Endothelial cell of umbilical vein (primary cell): Measurements from ENCODE around the gene LEPROT.

Experiments used
- CTCF ChIP-seq, 2 donors: IDR thresholded peaks; 1 replicate in 1 of 2; 2 replicates in 1 of 2; pipeline ENCODE4 v1.5.1; 2011; ENCODE audit warnings: low read length in 2 of 2, mild to moderate bottlenecking in 2 of 2, moderate library complexity in 2 of 2, control low read depth in 1 of 2, inconsistent platforms in 1 of 2, low read depth in 1 of 2; ENCODE audit not compliant: insufficient read depth in 1 of 2; ENCODE audit errors: extremely low read depth in 1 of 2
- EZH2 ChIP-seq: IDR thresholded peaks from 2 replicates; pipeline ENCODE4 v1.6.1; 2012; ENCODE audit warnings: borderline replicate concordance, low read depth, mild to moderate bottlenecking, moderate library complexity, low read length, inconsistent platforms; ENCODE audit not compliant: severe bottlenecking
- FOS ChIP-seq: IDR thresholded peaks from 2 replicates; pipeline ENCODE4 v1.6.1; 2011; ENCODE audit warnings: mild to moderate bottlenecking, low read length, moderate library complexity, borderline replicate concordance; ENCODE audit not compliant: insufficient read depth
- POLR2A ChIP-seq: IDR thresholded peaks from 2 replicates; pipeline ENCODE4 v1.6.1; 2012; ENCODE audit warnings: low read depth, mild to moderate bottlenecking, control low read depth, low read length
- POLR2AphosphoS5 ChIP-seq: IDR thresholded peaks from 2 replicates; pipeline ENCODE4 v1.6.1; 2012; ENCODE audit warnings: low read depth, mild to moderate bottlenecking, control low read depth, low read length, moderate library complexity; ENCODE audit not compliant: insufficient read depth

GRCh38 chr1:65416767-65417166, 3.7 kb upstream of the LEPROT start:
- TF ChIP-seq CTCF (IDR thresholded peaks at IDR 0.05; ENCODE audit: extremely low read depth in 1 of 2, insufficient read depth in 1 of 2, low read depth in 1 of 2, low read length in 2 of 2), result no peak
- TF ChIP-seq POLR2AphosphoS5, result no peak
- no peak for TF ChIP-seq FOS
- TF ChIP-seq EZH2, result no peak
- no peak for TF ChIP-seq POLR2A
